ENCODE data around the gene CST6.

DNA sequence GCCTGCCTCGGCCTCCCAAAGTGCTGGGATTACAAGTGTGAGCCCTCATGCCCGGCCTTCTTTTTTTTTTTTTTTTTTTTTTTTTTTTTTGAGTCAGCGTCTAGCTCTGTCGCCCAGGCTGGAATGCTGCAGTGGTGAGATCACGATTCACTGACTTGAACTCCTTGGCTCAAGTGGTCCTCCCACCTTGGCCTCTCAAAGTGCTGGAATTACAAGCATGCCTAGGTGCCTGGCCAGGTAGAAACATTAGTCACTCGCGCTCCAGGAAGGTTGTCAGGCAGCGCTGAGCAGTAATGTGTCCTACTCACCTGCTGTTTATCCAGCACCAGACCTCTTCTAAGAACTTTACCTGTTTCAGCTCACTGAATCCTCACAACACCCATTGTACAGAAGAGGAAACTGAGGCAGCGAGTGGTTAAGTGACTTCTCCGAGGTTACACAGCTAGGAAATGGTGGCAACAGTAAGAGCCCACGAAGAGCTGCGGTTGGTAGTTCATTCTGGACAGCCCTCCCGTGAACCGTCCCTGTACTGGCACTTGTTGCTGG lies 496 bp upstream of the CST6 start:
- TF ChIP-seq, protein P1, sequence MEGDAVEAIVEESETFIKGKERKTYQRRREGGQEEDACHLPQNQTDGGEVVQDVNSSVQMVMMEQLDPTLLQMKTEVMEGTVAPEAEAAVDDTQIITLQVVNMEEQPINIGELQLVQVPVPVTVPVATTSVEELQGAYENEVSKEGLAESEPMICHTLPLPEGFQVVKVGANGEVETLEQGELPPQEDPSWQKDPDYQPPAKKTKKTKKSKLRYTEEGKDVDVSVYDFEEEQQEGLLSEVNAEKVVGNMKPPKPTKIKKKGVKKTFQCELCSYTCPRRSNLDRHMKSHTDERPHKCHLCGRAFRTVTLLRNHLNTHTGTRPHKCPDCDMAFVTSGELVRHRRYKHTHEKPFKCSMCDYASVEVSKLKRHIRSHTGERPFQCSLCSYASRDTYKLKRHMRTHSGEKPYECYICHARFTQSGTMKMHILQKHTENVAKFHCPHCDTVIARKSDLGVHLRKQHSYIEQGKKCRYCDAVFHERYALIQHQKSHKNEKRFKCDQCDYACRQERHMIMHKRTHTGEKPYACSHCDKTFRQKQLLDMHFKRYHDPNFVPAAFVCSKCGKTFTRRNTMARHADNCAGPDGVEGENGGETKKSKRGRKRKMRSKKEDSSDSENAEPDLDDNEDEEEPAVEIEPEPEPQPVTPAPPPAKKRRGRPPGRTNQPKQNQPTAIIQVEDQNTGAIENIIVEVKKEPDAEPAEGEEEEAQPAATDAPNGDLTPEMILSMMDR (conservative IDR thresholded peaks at IDR 0.05; ENCODE audit: low read depth in 2 of 2) = no peak
- no peak for TF ChIP-seq POLR2AphosphoS5 (IDR thresholded peaks at IDR 0.05; ENCODE audit: low read depth)
- TF ChIP-seq, protein P2, sequence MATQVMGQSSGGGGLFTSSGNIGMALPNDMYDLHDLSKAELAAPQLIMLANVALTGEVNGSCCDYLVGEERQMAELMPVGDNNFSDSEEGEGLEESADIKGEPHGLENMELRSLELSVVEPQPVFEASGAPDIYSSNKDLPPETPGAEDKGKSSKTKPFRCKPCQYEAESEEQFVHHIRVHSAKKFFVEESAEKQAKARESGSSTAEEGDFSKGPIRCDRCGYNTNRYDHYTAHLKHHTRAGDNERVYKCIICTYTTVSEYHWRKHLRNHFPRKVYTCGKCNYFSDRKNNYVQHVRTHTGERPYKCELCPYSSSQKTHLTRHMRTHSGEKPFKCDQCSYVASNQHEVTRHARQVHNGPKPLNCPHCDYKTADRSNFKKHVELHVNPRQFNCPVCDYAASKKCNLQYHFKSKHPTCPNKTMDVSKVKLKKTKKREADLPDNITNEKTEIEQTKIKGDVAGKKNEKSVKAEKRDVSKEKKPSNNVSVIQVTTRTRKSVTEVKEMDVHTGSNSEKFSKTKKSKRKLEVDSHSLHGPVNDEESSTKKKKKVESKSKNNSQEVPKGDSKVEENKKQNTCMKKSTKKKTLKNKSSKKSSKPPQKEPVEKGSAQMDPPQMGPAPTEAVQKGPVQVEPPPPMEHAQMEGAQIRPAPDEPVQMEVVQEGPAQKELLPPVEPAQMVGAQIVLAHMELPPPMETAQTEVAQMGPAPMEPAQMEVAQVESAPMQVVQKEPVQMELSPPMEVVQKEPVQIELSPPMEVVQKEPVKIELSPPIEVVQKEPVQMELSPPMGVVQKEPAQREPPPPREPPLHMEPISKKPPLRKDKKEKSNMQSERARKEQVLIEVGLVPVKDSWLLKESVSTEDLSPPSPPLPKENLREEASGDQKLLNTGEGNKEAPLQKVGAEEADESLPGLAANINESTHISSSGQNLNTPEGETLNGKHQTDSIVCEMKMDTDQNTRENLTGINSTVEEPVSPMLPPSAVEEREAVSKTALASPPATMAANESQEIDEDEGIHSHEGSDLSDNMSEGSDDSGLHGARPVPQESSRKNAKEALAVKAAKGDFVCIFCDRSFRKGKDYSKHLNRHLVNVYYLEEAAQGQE (IDR thresholded peaks at IDR 0.05; ENCODE audit: unreplicated experiment) = no peak
- TF ChIP-seq ZNF331 (CRISPR knock-in tag; IDR thresholded peaks at IDR 0.05; ENCODE audit: low read depth) = no peak
